ENCODE measurements around the gene UBE2D4.
"Not testable (repeated sequence)": the region's sequence is repeated elsewhere in the genome, so short reads cannot be mapped to it uniquely, and the experiment has no call there.

The UBE2D4 gene

DNA sequence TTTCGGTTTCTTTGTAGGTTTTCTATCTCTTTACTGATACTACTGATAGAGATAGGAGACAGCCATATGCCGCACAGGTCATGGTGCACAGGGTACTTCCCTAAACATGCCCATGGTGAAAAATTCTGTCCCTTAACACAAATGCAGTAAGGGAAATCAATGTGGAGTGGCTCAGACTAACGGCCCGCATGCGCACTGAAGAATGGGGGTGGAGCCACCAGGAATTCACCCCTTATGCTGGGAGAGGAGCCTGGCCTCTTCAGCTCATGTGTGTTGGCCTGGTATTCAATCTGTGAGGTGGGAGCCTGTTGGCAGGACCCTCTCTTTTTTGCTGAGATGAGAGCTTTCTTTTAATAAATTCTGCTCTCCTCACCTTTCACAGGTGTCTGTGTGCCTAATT is 11.4 kb upstream of the UBE2D4 start:
- no peak for DNase-seq (ENCODE audit: low spot score)

DNA sequence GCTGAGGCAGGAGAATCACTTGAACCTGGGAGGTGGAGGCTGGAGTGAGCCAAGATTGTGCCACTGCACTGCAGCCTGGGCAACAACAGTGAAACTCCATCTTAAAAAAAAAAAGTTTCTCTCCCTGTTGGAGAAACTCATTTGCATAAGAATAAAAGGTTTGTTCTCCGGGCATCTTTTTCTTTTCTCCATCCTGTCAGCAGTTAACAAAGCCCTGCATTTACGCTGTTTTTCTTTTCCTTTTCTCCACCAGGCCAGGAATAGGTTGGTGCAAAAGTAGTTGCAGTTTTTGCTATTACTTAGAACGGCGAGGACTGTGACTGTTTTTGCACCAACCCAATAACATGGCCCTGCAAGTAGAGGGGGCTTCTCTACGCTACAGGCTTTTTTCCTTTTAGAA is 10.3 kb upstream of the UBE2D4 start:
- no peak for DNase-seq (ENCODE audit: low spot score)

DNA sequence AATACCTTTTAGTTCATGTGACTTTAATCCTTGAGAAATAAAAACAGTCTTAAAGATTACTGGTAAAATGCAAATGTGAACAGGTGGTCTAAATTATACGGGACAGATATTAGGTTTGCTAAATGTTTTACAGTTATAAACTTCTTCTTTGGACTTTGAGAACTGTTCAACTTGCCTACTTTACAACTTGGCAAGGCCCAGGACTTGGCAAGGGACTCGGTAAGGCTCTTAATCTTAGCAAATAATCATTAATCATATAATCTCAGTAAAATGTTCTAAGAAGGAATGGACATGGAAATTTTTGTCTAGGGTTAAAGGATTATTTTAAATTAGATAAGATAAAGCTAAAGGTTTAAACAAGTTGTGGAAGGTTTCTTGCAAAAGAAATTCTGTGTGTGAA is 4.8 kb upstream of the UBE2D4 start:
- no peak for DNase-seq (ENCODE audit: low spot score)

- no peak for DNase-seq (ENCODE audit: low spot score)
These were observed 3.5 kb upstream of the UBE2D4 start for GRCh38 chr7:43922726-43923125.

DNA sequence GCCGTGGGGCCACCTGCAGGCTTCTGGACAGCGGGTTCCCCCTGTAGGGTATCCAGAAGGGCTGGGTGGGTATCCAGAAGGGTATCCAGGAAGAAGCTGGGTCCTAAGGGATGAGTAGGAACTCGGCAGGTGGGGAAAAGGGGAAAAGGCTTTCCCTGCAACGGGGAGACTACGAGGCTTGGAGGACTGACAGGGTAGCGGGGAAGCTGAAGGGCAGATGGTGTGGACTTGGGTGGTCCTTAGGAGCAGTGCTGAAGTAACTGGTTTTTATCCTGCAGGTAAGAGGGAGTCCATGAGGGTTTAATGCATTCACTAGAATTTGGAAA is 525 bp downstream of the UBE2D4 start:
- no peak for DNase-seq (ENCODE audit: low spot score)

DNA sequence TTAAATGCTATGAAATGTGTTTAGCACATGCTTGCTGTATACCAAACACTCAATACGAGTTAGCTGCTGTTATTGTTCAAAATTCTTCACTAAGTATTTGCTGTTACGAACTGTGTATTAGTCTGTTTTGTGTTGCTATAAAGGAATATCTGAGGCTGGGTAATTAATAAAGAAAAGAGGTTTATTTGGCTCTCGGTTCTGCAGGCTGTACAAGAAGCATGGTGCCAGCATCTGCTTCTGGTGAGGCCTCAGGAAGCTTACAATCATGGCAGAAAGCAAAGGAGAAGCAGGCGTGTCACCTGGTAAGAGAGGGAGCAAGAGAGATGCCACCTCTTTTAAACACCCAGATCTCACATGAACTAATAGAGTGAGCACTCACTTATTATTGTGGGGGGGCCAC is 1.6 kb downstream of the UBE2D4 start:
- DNase-seq (ENCODE audit: low spot score): no peak

- DNase-seq (ENCODE audit: low spot score): no peak
These were observed 3.6 kb downstream of the UBE2D4 start for GRCh38 chr7:43929529-43930457.

DNA sequence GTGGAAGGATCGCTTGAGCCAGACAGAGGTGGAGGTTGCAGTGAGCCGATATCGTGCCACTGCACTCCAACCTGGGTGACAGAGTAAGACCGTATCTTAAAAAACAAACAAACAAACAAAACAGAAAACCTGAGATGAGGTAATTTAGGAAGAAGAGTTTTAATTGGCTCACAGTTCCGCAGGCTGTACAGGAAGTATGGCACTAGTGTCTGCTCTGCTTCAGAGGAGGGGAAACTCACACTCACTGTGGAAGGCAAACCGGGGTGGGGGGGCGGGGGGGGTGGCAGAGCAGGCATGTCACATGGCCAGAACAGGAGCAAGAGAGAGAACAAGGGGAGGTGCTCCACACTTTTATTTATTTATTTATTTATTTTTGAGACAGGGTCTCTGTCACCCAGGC is 5.1 kb downstream of the UBE2D4 start:
- DNase-seq (ENCODE audit: low spot score): no peak

- no peak for DNase-seq (ENCODE audit: low spot score)
These were observed 7.8 kb downstream of the UBE2D4 start for GRCh38 chr7:43933902-43934560.

GRCh38 chr7:43937444-43937843 is 11.2 kb downstream of the UBE2D4 start:
- no peak for DNase-seq (ENCODE audit: low spot score)

- DNase-seq (ENCODE audit: low spot score): no peak
These were observed 12.8 kb downstream of the UBE2D4 start for GRCh38 chr7:43938892-43939482.

DNA sequence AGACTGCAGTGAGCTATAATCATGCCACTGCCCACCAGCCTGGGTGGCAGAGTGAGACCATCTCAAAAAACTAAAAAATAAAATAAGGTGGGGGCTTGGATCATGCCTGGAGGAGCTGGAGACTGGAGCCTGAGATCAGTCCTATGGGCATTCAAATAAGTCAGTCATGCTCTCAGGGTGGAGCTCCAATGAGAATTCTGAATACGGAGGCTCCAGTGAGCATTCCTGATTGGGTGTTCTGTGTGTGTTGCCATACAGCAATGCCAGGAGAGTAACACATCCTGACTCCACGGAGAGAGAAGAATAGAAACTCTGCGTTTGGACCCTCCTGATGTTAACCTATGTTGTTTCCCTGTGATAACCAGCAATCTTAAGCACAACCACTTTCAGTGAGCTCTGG is 16.0 kb downstream of the UBE2D4 start:
- DNase-seq (ENCODE audit: low spot score): no peak

DNA sequence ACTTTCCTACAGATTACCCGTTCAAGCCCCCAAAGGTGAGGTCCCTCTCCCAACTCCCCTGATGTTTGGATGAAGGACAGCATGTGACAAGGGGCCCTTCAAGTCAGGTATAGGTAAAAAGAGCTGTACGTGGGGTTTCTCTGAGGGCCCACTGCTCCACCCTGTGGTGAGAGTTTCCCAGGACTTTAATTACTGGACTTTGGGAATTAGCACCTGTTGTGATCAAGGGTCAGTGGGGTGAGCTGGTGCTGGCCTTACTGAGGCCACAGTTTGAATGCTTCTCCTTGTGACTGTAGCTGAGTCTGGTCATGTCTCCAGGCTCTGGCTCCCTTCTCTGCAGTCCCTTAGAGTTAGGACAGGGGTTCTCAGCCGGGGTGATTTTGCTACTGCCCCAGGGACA is 16.8 kb downstream of the UBE2D4 start:
- DNase-seq (ENCODE audit: low spot score): no peak

DNA sequence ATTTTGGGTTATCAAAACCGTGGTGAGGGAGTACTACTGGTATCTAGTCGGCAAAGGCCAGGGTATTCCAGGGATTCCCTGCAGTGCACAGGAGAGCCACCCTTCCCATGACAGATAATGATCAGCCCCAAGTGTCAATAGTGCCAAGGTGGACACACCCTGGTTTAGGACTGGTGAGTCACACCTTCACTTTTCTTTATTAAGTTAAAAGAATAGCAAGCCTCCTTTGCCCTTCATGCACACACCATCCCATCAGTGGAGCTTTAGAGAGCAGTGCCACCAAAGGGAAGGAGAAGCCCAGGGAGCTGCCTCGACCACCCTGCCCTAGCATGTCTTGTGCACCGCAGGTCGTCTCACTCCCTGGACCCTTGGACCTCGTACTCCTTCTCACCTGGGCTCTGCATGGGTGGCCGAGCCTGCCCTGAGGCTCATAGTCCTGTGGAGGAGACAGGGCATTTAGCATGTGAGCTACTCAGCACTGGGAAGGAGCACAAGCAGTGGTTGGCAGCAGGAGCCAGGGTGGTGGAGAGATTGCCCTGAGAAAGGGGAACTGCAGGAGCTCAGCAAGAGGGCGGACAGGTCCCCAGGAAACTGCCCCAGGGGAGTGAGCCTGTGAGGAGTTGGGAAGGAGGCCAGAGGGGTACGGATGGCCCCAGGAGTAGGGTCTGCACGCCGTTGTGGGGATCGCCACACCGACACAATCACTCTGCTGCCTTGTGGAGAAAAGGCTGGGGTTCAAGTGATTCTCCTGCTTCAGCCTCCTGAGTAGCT is 17.4 kb downstream of the UBE2D4 start:
- DNase-seq (ENCODE audit: low spot score): no peak

GRCh38 chr7:43944286-43944685 is 18.1 kb downstream of the UBE2D4 start:
- no peak for DNase-seq (ENCODE audit: low spot score)

- no peak for DNase-seq (ENCODE audit: low spot score)
These were observed 25.8 kb downstream of the UBE2D4 start for GRCh38 chr7:43952028-43952427.

DNA sequence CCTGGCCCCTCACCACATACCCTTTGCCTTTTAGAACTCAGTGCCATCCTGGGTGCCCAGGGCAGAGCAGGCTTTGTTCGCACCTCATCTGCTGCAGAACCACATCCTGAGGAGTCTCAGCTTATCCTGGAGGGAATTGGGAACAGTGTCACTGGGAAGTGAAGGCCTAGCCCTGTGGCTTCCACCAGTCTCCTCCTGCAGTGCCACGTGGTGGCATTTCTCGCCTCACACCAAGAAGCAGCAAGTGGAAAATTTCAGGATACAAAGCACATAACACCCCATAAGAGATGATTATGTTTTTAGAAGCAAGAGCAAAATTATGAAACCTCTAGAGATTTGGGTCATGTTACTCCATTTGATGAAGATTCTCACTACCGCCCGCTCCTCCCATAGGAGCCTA is 26.8 kb downstream of the UBE2D4 start:
- DNase-seq (ENCODE audit: low spot score): no peak

GRCh38 chr7:43954524-43955228 is 28.4 kb downstream of the UBE2D4 start:
- peak; percentile 68 for DNase-seq (ENCODE audit: low spot score)

DNA sequence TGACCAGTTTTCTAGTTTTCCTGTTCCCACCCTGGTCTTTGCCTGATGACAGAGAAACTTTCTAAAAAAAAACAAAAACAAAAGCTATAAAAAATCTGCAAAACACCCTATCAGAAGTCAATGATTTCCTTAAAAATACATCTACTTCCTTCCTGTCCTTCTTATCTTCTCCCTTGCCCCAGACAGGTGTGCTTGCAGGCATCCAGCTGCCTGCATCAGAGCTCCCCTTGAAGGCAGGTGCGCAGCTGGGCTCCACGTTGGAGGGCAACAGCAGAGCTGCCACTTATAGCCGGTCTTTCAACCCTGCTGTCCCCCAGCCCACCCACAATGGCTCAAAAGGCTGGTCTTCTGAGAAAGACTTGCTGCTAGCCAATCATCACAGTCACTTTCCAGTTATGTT is 29.8 kb downstream of the UBE2D4 start:
- DNase-seq (ENCODE audit: low spot score): no peak

DNA sequence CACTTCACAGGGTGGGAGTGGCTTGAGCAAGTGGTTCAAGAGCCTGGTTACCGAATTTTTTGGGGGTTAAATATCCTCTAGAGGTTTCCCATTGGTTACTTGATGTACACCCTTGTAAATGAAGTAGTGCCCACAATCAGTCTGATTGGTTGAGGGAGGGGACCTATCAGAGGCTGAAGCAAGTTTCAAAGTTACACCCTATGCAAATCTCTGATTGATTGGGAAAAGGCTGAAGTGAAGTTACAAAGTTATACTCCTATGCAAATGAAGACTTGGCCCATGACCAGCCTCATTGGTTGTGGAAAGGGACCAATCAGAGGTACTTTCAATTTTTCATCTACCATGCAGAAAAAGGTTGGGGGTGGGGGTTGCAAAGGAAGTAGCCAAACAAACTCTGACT is 34.7 kb downstream of the UBE2D4 start:
- DNase-seq (ENCODE audit: low spot score): no peak

DNA sequence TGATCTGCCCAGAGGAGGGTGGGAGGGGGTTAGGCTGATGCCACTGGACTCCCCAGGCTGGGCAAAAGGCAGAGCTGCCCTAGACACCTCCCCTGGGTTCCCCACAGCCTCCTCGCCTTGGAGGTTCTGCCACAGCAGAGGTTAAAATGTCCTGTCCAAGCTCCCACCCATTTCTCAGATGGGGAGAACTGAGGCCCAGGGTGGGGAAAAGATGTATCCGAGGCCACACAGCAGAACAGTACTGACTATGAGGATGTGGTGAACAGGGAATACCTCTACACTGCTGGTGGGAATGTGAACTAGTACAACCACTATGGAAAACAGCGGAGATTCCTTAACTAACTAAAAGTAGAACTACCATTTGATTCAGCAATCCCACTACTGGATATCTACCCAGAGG is 40.2 kb downstream of the UBE2D4 start:
- DNase-seq (ENCODE audit: low spot score): not testable (repeated sequence)

Measured in globus pallidus (tissue), 1 donor.